Esophagus squamous epithelium (tissue), 5 donors: ENCODE measurements around the gene THAP7. TPM values are rescaled to one million over a fixed set of nuclear protein-coding genes. Genes with fewer than 3 reads are reported as not detected.

ENCODE experiments used
- DNase-seq: peaks from one replicate; lab custom pipeline; 2025; lab: John Stamatoyannopoulos, UW
- H3K27ac ChIP-seq, 4 donors: fragments of 200-600 bp; sonication (generic); one replicate each; pipeline ENCODE4 v1.5.1; 2016 to 2019; ENCODE audit warnings: mild to moderate bottlenecking in 1 of 4
- H3K27me3 ChIP-seq, 4 donors: fragments of 200-600 bp; sonication (generic); 1 replicate in 3 of 4; 2 replicates in 1 of 4; pipeline versions ENCODE4 v1.5.1 to v1.6.0; 2017 to 2021; ENCODE audit warnings: antibody characterized with exemption in 1 of 4
- H3K36me3 ChIP-seq, 3 donors: fragments of 200-600 bp; sonication (generic); one replicate each; pipeline ENCODE4 v1.5.1; 2016 to 2019
- H3K4me1 ChIP-seq, 3 donors: fragments of 200-600 bp; sonication (generic); one replicate each; pipeline ENCODE4 v1.5.1; 2017 to 2019
- H3K4me3 ChIP-seq, 4 donors: fragments of 200-600 bp; sonication (generic); 1 replicate in 3 of 4; 2 replicates in 1 of 4; pipeline ENCODE4 v1.5.1; 2016 to 2019; ENCODE audit warnings: mild to moderate bottlenecking in 2 of 4, moderate library complexity in 1 of 4
- H3K9me3 ChIP-seq, 3 donors: fragments of 200-600 bp; sonication (generic); one replicate each; pipeline ENCODE4 v1.5.1; 2016 to 2019
- CTCF ChIP-seq, 6 experiments: fragments of 450-650 bp in 4 of 6; fragments of 200-600 bp in 2 of 6; sonication (generic) in 2 of 6; IDR thresholded peaks; one replicate each; pipeline ENCODE4 v1.5.1; 2016 to 2019; ENCODE audit warnings: antibody characterized with exemption in 6 of 6, mild to moderate bottlenecking in 4 of 6, moderate library complexity in 4 of 6
- POLR2A ChIP-seq, 4 donors: fragments of 450-650 bp; IDR thresholded peaks; one replicate each; pipeline ENCODE4 v1.6.1; 2017; ENCODE audit warnings: antibody characterized with exemption in 4 of 4, mild to moderate bottlenecking in 4 of 4, moderate library complexity in 3 of 4
- WGBS, 2 donors: methylation state at CpG; one replicate each; pipeline ENCODE4 v1.1.5; 2018; 5-methylcytosine and 5-hydroxymethylcytosine counted together
- intact Hi-C: fragments of 100-400 bp; cut with DNase I; formaldehyde crosslinking; loops from one replicate; pipeline ENCODE4 v1.15.0; 2022
- total RNA-seq, 4 donors: library from RNA; depleted of rRNA; stranded (reverse); fragments of >200 nt; gene quantifications; one replicate each; pipeline ENCODE4 v1.1.0, GENCODE V29; 2016
- donor health status: DM: yes; HTN: yes; CAD: no.

Gene THAP7
- total RNA-seq, 4 donors from 2014 or later, result 13.2 to 38.7 (median 32.0) TPM

- Histone ChIP-seq H3K9me3 (no peaks in the 10 kb centered on the region), H3K36me3 (peaks cover 0 to 51% (median 18%) of the 10 kb centered on the region in 3 donors), H3K4me1 (peaks cover 24 to 96% (median 43%) of the 10 kb centered on the region in 3 donors)
Observed at GRCh38 chr22:20953668-20954500, 48.0 kb downstream of the THAP7 start.

DNA sequence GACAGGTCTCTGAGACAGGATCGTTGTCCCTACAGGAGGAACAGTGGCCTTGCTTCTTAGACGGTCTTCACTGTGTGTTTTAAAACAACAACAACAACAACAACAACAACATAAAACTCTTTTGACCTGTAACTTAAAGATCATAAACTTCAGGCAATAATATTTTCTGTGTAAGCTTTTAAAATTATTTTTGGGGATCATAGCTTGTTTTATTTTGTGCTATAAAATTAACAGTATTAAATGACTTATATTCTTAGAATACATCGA lies 48.6 kb downstream of the THAP7 start:
- Histone ChIP-seq H3K9me3 (no peaks in the 10 kb centered on the region), H3K27me3 (peaks cover 0 to 10% (median 0%) of the 10 kb centered on the region in 4 donors), H3K4me1 (peaks cover 24 to 98% (median 43%) of the 10 kb centered on the region in 3 donors), H3K4me3 (no peak overlapping the region), H3K36me3 (peaks cover 0 to 55% (median 18%) of the 10 kb centered on the region in 3 donors), H3K27ac (peak overlapping the region in 3 of 4 donors; percentile 78 to 88 (median 82))
- DNase-seq, result no peak
- intact Hi-C loops, result no loop called here
- TF ChIP-seq CTCF (IDR thresholded peaks at IDR 0.05) (no peak), POLR2A (IDR thresholded peaks at IDR 0.05) (no peak)
- 47 to 65% methylated on average over 3 of the region's 3 CpGs for whole genome bisulfite sequencing, 2 donors

More at GRCh38 chr22:20953668-20954500, 48.0 kb downstream of the THAP7 start:
- no peak for DNase-seq
- Histone ChIP-seq H3K27ac (peak overlapping the region; percentile 68 to 88 (median 80)), H3K27me3 (peaks cover 0 to 10% (median 0%) of the 10 kb centered on the region in 4 donors), H3K4me3 (no peak overlapping the region)
- WGBS, 2 donors, result 36 to 48% methylated on average over 5 to 6 of the region's 8 CpGs
- no peak for TF ChIP-seq CTCF (IDR thresholded peaks at IDR 0.05)
- TF ChIP-seq POLR2A (IDR thresholded peaks at IDR 0.05), result no peak
- intact Hi-C loops, result no loop called here

DNA sequence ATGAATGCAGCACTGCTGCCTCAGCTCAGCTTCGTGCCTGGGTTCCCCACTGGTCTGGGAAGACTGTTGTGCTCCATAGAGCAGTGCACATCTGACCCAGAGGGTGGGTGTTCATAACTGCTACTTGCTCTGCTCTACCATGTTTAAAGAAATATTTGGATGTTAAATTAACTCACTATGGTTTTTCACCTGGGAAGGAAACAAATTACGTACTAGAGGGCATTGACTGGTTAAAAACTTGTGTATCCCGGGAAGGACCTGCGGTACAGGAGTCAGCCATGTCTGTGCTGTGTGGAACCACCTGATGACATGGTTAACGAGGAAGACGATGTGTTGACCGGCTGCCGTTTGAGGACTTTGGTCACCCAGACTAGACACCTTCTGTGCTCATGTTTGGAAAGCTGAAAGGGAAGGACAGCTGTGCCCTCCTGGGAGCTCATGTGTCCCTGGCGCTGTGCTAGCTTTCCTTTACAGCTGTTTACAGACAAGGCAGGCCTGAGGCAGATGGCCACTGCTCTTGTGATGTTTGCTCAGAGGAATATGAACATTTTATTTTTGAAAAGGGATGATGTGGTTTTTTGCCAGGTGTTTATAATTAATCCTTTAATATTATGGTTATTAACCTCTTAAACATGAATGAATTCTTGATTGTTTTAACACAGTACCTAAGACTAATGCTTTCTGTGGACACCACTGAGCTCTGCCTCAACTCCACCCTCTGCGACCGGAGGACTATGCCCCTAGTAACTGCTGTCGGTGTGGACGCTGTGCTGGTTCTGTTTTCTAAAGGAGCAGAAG lies 49.2 kb downstream of the THAP7 start:
- WGBS, 2 donors, result 79 to 87% methylated on average over 13 of the region's 13 CpGs
- DNase-seq, result no peak
- intact Hi-C loops, result no loop called here
- H3K4me1 ChIP-seq, result peaks cover 18 to 97% (median 40%) of the 10 kb centered on the region in 3 donors
- H3K27ac ChIP-seq, result peak overlapping the region in 3 of 4 donors; percentile 0 to 88 (median 82)
- H3K4me3 ChIP-seq, result no peak overlapping the region
- no peak for TF ChIP-seq POLR2A (IDR thresholded peaks at IDR 0.05)
- TF ChIP-seq CTCF (IDR thresholded peaks at IDR 0.05), result no peak
- H3K36me3 ChIP-seq, result peaks cover 0 to 55% (median 18%) of the 10 kb centered on the region in 3 donors
- no peaks in the 10 kb centered on the region for H3K9me3 ChIP-seq
- peaks cover 0 to 7% (median 0%) of the 10 kb centered on the region in 4 donors for H3K27me3 ChIP-seq

- no peaks in the 10 kb centered on the region for H3K9me3 ChIP-seq
- TF ChIP-seq POLR2A (IDR thresholded peaks at IDR 0.05) (no peak), CTCF (IDR thresholded peaks at IDR 0.05) (no peak)
- 83 to 84% methylated on average over 6 to 7 of the region's 8 CpGs for WGBS, 2 donors
- peak overlapping the region; percentile 0 to 88 (median 54) for H3K27ac ChIP-seq
- peaks cover 12 to 89% (median 40%) of the 10 kb centered on the region in 3 donors for H3K4me1 ChIP-seq
- DNase-seq, result no peak
- intact Hi-C loops, result no loop called here
- H3K27me3 ChIP-seq, result no peaks in the 10 kb centered on the region
- no peak overlapping the region for H3K4me3 ChIP-seq
- peaks cover 0 to 55% (median 18%) of the 10 kb centered on the region in 3 donors for H3K36me3 ChIP-seq
Observed at GRCh38 chr22:20951932-20952380, 50.0 kb downstream of the THAP7 start.
